ENCODE results near the gene INSYN2A. TPM values are rescaled to one million over a fixed set of nuclear protein-coding genes. Genes with fewer than 3 reads are reported as not detected.

The INSYN2A gene
- total and polyA plus RNA-seq, 2 experiments from 2014 or later, result 0.28 to 1.3 TPM

DNA sequence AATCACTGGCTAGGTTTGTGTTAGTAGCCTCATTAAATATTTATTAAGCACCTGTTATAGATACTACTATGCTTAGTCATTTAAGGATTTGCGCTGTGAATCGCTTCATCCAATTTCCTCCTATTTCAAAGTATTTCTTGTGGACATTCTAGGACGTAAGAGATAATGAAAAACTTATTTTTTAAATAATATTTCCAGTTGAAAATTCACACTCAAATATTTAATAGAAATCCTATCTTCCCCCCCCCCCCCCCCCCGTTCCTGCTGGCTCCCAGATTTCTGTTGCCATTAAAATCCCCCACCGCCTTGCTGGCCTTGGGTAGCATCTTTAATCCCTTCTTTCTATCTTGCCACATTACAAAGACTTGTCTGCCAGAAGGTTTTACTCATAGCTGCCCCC is 6.0 kb downstream of the INSYN2A start:
- Histone ChIP-seq H3K36me3 (ENCODE audit: insufficient read depth) (no peaks in the 10 kb centered on the region), H3K9me2 (ENCODE audit: insufficient read depth) (peaks cover 3% of the 10 kb centered on the region; the same call in 1 of the 2 replicates), H3K27me3 (ENCODE audit: insufficient read depth) (peaks cover 30% of the 10 kb centered on the region), H2AFZ (no peak overlapping the region), H3K4me3 (no peak overlapping the region), H3K27ac (ENCODE audit: low read depth) (no peak overlapping the region), H3K4me2 (no peak overlapping the region), H3K4me1 (ENCODE audit: insufficient read depth) (peaks cover 7% of the 10 kb centered on the region; the same call in 1 of the 2 replicates), H4K20me1 (replicated peaks; ENCODE audit: insufficient read depth) (no peaks in the 10 kb centered on the region; the same call in 1 of the 2 replicates), H3K79me2 (replicated peaks; ENCODE audit: insufficient read depth) (no peaks in the 10 kb centered on the region), H3F3A (replicated peaks; ENCODE audit: low read depth) (no peaks in the 10 kb centered on the region)
- Mint-ChIP-seq H3K4me1 (peaks cover 11% of the 10 kb centered on the region), H3K36me3 (ENCODE audit: low read depth) (peaks cover 2% of the 10 kb centered on the region; the same call in 2 of the 3 replicates), H3K27ac (no peak overlapping the region), H3K27me3 (ENCODE audit: insufficient read depth, low read depth, poor library complexity) (peaks cover 12% of the 10 kb centered on the region), H3K4me3 (no peak overlapping the region), H3K9me3 (no peaks in the 10 kb centered on the region)
- DNase-seq (ENCODE audit: low spot score) (no peak), ATAC-seq (no peak)
- TF ChIP-seq, protein P1, sequence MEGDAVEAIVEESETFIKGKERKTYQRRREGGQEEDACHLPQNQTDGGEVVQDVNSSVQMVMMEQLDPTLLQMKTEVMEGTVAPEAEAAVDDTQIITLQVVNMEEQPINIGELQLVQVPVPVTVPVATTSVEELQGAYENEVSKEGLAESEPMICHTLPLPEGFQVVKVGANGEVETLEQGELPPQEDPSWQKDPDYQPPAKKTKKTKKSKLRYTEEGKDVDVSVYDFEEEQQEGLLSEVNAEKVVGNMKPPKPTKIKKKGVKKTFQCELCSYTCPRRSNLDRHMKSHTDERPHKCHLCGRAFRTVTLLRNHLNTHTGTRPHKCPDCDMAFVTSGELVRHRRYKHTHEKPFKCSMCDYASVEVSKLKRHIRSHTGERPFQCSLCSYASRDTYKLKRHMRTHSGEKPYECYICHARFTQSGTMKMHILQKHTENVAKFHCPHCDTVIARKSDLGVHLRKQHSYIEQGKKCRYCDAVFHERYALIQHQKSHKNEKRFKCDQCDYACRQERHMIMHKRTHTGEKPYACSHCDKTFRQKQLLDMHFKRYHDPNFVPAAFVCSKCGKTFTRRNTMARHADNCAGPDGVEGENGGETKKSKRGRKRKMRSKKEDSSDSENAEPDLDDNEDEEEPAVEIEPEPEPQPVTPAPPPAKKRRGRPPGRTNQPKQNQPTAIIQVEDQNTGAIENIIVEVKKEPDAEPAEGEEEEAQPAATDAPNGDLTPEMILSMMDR (conservative IDR thresholded peaks at IDR 0.05; ENCODE audit: low read depth in 2 of 2), result no peak
- TF ChIP-seq EZH2 (IDR thresholded peaks at IDR 0.05; ENCODE audit: low read depth, unreplicated experiment) (no peak), STAT1 (IDR thresholded peaks at IDR 0.05; ENCODE audit: unreplicated experiment) (no peak), EZH2phosphoT487 (IDR thresholded peaks at IDR 0.05; ENCODE audit: unreplicated experiment) (no peak), ZNF114 (CRISPR knock-in tag; IDR thresholded peaks at IDR 0.05) (no peak), POLR2AphosphoS5 (IDR thresholded peaks at IDR 0.05; ENCODE audit: low read depth) (no peak), ZNF331 (CRISPR knock-in tag; IDR thresholded peaks at IDR 0.05; ENCODE audit: low read depth) (no peak), NANOG (IDR thresholded peaks at IDR 0.05; ENCODE audit: borderline replicate concordance) (no peak), CREB1 (CRISPR knock-in tag; IDR thresholded peaks at IDR 0.05; ENCODE audit: low read depth) (no peak), JUNB (IDR thresholded peaks at IDR 0.05; ENCODE audit: unreplicated experiment) (no peak)
- TF ChIP-seq, protein P2, sequence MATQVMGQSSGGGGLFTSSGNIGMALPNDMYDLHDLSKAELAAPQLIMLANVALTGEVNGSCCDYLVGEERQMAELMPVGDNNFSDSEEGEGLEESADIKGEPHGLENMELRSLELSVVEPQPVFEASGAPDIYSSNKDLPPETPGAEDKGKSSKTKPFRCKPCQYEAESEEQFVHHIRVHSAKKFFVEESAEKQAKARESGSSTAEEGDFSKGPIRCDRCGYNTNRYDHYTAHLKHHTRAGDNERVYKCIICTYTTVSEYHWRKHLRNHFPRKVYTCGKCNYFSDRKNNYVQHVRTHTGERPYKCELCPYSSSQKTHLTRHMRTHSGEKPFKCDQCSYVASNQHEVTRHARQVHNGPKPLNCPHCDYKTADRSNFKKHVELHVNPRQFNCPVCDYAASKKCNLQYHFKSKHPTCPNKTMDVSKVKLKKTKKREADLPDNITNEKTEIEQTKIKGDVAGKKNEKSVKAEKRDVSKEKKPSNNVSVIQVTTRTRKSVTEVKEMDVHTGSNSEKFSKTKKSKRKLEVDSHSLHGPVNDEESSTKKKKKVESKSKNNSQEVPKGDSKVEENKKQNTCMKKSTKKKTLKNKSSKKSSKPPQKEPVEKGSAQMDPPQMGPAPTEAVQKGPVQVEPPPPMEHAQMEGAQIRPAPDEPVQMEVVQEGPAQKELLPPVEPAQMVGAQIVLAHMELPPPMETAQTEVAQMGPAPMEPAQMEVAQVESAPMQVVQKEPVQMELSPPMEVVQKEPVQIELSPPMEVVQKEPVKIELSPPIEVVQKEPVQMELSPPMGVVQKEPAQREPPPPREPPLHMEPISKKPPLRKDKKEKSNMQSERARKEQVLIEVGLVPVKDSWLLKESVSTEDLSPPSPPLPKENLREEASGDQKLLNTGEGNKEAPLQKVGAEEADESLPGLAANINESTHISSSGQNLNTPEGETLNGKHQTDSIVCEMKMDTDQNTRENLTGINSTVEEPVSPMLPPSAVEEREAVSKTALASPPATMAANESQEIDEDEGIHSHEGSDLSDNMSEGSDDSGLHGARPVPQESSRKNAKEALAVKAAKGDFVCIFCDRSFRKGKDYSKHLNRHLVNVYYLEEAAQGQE (IDR thresholded peaks at IDR 0.05; ENCODE audit: unreplicated experiment), result no peak
- TF ChIP-seq, protein P3, sequence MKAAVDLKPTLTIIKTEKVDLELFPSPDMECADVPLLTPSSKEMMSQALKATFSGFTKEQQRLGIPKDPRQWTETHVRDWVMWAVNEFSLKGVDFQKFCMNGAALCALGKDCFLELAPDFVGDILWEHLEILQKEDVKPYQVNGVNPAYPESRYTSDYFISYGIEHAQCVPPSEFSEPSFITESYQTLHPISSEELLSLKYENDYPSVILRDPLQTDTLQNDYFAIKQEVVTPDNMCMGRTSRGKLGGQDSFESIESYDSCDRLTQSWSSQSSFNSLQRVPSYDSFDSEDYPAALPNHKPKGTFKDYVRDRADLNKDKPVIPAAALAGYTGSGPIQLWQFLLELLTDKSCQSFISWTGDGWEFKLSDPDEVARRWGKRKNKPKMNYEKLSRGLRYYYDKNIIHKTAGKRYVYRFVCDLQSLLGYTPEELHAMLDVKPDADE (IDR thresholded peaks at IDR 0.05), result no peak
- TF ChIP-seq, protein P4, sequence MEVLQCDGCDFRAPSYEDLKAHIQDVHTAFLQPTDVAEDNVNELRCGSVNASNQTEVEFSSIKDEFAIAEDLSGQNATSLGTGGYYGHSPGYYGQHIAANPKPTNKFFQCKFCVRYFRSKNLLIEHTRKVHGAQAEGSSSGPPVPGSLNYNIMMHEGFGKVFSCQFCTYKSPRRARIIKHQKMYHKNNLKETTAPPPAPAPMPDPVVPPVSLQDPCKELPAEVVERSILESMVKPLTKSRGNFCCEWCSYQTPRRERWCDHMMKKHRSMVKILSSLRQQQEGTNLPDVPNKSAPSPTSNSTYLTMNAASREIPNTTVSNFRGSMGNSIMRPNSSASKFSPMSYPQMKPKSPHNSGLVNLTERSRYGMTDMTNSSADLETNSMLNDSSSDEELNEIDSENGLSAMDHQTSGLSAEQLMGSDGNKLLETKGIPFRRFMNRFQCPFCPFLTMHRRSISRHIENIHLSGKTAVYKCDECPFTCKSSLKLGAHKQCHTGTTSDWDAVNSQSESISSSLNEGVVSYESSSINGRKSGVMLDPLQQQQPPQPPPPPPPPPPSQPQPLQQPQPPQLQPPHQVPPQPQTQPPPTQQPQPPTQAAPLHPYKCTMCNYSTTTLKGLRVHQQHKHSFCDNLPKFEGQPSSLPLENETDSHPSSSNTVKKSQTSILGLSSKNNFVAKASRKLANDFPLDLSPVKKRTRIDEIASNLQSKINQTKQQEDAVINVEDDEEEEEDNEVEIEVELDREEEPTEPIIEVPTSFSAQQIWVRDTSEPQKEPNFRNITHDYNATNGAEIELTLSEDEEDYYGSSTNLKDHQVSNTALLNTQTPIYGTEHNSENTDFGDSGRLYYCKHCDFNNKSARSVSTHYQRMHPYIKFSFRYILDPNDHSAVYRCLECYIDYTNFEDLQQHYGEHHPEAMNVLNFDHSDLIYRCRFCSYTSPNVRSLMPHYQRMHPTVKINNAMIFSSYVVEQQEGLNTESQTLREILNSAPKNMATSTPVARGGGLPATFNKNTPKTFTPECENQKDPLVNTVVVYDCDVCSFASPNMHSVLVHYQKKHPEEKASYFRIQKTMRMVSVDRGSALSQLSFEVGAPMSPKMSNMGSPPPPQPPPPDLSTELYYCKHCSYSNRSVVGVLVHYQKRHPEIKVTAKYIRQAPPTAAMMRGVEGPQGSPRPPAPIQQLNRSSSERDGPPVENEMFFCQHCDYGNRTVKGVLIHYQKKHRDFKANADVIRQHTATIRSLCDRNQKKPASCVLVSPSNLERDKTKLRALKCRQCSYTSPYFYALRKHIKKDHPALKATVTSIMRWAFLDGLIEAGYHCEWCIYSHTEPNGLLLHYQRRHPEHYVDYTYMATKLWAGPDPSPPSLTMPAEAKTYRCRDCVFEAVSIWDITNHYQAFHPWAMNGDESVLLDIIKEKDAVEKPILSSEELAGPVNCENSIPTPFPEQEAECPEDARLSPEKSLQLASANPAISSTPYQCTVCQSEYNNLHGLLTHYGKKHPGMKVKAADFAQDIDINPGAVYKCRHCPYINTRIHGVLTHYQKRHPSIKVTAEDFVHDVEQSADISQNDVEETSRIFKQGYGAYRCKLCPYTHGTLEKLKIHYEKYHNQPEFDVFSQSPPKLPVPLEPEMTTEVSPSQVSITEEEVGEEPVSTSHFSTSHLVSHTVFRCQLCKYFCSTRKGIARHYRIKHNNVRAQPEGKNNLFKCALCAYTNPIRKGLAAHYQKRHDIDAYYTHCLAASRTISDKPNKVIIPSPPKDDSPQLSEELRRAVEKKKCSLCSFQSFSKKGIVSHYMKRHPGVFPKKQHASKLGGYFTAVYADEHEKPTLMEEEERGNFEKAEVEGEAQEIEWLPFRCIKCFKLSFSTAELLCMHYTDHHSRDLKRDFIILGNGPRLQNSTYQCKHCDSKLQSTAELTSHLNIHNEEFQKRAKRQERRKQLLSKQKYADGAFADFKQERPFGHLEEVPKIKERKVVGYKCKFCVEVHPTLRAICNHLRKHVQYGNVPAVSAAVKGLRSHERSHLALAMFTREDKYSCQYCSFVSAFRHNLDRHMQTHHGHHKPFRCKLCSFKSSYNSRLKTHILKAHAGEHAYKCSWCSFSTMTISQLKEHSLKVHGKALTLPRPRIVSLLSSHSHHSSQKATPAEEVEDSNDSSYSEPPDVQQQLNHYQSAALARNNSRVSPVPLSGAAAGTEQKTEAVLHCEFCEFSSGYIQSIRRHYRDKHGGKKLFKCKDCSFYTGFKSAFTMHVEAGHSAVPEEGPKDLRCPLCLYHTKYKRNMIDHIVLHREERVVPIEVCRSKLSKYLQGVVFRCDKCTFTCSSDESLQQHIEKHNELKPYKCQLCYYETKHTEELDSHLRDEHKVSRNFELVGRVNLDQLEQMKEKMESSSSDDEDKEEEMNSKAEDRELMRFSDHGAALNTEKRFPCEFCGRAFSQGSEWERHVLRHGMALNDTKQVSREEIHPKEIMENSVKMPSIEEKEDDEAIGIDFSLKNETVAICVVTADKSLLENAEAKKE (CRISPR knock-in tag; IDR thresholded peaks at IDR 0.05), result no peak

Measured in GM23338 (cell line).